GM23338 (cell line): ENCODE data around the gene KBTBD12. TPM values are rescaled to one million over a fixed set of nuclear protein-coding genes. Genes with fewer than 3 reads are reported as not detected.

Source experiments
- CTCF ChIP-seq, 2 experiments: fragments of 200-600 bp in 1 of 2; sonication (generic) in 1 of 2; conservative IDR thresholded peaks; 2 replicates each; pipeline versions ENCODE4 v1.5.1 to v1.6.1; 2016 to 2017; ENCODE audit warnings: antibody characterized with exemption in 2 of 2, low read depth in 2 of 2, mild to moderate bottlenecking in 2 of 2, moderate library complexity in 1 of 2
- NANOG ChIP-seq: IDR thresholded peaks from 2 replicates; pipeline ENCODE4 v1.6.1; 2016; ENCODE audit warnings: antibody characterized with exemption, borderline replicate concordance
- POLR2AphosphoS5 ChIP-seq: IDR thresholded peaks from 2 replicates; pipeline ENCODE4 v1.6.1; 2016; ENCODE audit warnings: antibody characterized with exemption, low read depth
- ZNF114 ChIP-seq: fragments of 250-450 bp; sonication (Bioruptor Pico); IDR thresholded peaks from 2 replicates; pipeline ENCODE4 v1.5.0; 2020; ENCODE audit warnings: mild to moderate bottlenecking, moderate library complexity
- ZNF331 ChIP-seq: fragments of 250-450 bp; sonication (Bioruptor Pico); IDR thresholded peaks from 2 replicates; pipeline ENCODE4 v1.5.0; 2020; ENCODE audit warnings: low read depth, mild to moderate bottlenecking, moderate library complexity
- ZNF462 ChIP-seq: fragments of 250-450 bp; sonication (Bioruptor Pico); IDR thresholded peaks from 2 replicates; pipeline ENCODE4 v1.5.0; 2020; ENCODE audit warnings: mild to moderate bottlenecking, moderate library complexity
- polyA plus RNA-seq: library from polyadenylated mRNA; unstranded; fragments of >200 nt; fragmentation: Nextera tagmentation; extraction: Ambion mirVana; gene quantifications from 2 replicates; pipeline ENCODE4 v1.2.1, GENCODE V29; 2016
- total RNA-seq: library from RNA; depleted of rRNA; stranded (reverse); fragments of >200 nt; shearing (Covaris generic); gene quantifications from 2 replicates; pipeline ENCODE4 v1.2.3, GENCODE V29; 2014
- TF ChIP-seq, protein P1 (sequence below): IDR thresholded peaks from one replicate; pipeline ENCODE4 v1.6.1; 2018; ENCODE audit warnings: antibody characterized with exemption; ENCODE audit not compliant: unreplicated experiment

Gene KBTBD12
- total and polyA plus RNA-seq, 2 experiments from 2014 or later, result 0.53 to 0.69 TPM

- TF ChIP-seq ZNF462, result no peak
- no peak for TF ChIP-seq ZNF331 (CRISPR knock-in tag)
- no peak for TF ChIP-seq ZNF114 (CRISPR knock-in tag)
- no peak for TF ChIP-seq NANOG
- TF ChIP-seq, protein P1, sequence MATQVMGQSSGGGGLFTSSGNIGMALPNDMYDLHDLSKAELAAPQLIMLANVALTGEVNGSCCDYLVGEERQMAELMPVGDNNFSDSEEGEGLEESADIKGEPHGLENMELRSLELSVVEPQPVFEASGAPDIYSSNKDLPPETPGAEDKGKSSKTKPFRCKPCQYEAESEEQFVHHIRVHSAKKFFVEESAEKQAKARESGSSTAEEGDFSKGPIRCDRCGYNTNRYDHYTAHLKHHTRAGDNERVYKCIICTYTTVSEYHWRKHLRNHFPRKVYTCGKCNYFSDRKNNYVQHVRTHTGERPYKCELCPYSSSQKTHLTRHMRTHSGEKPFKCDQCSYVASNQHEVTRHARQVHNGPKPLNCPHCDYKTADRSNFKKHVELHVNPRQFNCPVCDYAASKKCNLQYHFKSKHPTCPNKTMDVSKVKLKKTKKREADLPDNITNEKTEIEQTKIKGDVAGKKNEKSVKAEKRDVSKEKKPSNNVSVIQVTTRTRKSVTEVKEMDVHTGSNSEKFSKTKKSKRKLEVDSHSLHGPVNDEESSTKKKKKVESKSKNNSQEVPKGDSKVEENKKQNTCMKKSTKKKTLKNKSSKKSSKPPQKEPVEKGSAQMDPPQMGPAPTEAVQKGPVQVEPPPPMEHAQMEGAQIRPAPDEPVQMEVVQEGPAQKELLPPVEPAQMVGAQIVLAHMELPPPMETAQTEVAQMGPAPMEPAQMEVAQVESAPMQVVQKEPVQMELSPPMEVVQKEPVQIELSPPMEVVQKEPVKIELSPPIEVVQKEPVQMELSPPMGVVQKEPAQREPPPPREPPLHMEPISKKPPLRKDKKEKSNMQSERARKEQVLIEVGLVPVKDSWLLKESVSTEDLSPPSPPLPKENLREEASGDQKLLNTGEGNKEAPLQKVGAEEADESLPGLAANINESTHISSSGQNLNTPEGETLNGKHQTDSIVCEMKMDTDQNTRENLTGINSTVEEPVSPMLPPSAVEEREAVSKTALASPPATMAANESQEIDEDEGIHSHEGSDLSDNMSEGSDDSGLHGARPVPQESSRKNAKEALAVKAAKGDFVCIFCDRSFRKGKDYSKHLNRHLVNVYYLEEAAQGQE, result no peak
- no peak for TF ChIP-seq CTCF (conservative IDR thresholded peaks at IDR 0.05; ENCODE audit: low read depth in 2 of 2)
- no peak for TF ChIP-seq POLR2AphosphoS5
These were observed 79.0 kb downstream of the KBTBD12 start (continued) for GRCh38 chr3:127994011-127994410.
